K562 (cell line): ENCODE results near the gene MRPL48. TPM values are rescaled to one million over a fixed set of nuclear protein-coding genes. Genes with fewer than 3 reads are reported as not detected.
"Not testable (repeated sequence)": the region's sequence is repeated elsewhere in the genome, so short reads cannot be mapped to it uniquely, and the experiment has no call there.

ENCODE experiments used
- ATAC-seq: fragments of 200-7000 bp; cut with Tn5 transposase; 3 replicates; pipeline ENCODE4 v1.9.1; 2020; ENCODE audit warnings: moderate library complexity
- BruUV-seq: library from RNA; stranded (reverse); fragments of 400-500 nt; replicated peaks from 2 replicates; lab custom pipeline; 2021; lab: Mats Ljungman, UMichigan
- CTCF ChIA-PET: fragments of 300-600 bp; formaldehyde crosslinking; extraction: SDS; loops from one replicate; lab custom pipeline; 2021; ENCODE audit warnings: low intra/inter-chr PET ratio; lab: Yijun Ruan, JAX
- POLR2A ChIA-PET: fragments of 300-600, 350-650 bp; sonication (Branson Sonifier 250); formaldehyde crosslinking; extraction: SDS; loops from one replicate; lab custom pipeline; 2021; ENCODE audit warnings: antibody characterized with exemption, inconsistent platforms; lab: Yijun Ruan, JAX
- DNase-seq, 4 experiments: peaks; one replicate each; pipeline versions ENCODE4 v3.0.0 to v3.0.0-alpha.2; 2011 to 2018; ENCODE audit warnings: low spot score in 3 of 4, mixed read lengths in 3 of 4; ENCODE audit errors: extremely low read depth in 1 of 4
- FAIRE-seq: peaks from 2 replicates; lab custom pipeline; 2011; peaks lifted over from hg19 to GRCh38; lab: Jason Lieb, UNC
- H2AFZ ChIP-seq: 2 replicates; pipeline ENCODE4 v1.6.0; 2011; ENCODE audit warnings: low read depth, low read length, control low read depth, inconsistent platforms
- H3K27ac ChIP-seq: fragments of 200-600 bp; 3 replicates; pipeline ENCODE4 v1.8.0; 2011; ENCODE audit warnings: low read depth, mild to moderate bottlenecking, control low read depth, inconsistent platforms, low read length, moderate library complexity, mixed read lengths; ENCODE audit errors: extremely low read depth
- H3K27me3 ChIP-seq, 2 experiments: fragments of 300-600 bp in 1 of 2; 2 replicates in 1 of 2; 3 replicates in 1 of 2; pipeline versions ENCODE4 v1.6.0 to v1.8.0; 2011; ENCODE audit warnings: inconsistent platforms in 2 of 2, low read length in 2 of 2, mild to moderate bottlenecking in 1 of 2, mixed read lengths in 1 of 2, moderate library complexity in 1 of 2; ENCODE audit not compliant: control insufficient read depth in 2 of 2, insufficient read depth in 2 of 2
- H3K36me3 ChIP-seq: fragments of 300-600 bp; 3 replicates; pipeline ENCODE4 v1.8.0; 2011; ENCODE audit warnings: mild to moderate bottlenecking, low read length, inconsistent platforms; ENCODE audit not compliant: control insufficient read depth, insufficient read depth
- H3K4me1 ChIP-seq, 2 experiments: fragments of 200-600 bp in 1 of 2; replicated peaks in 1 of 2; 2 replicates in 1 of 2; 3 replicates in 1 of 2; pipeline versions ENCODE4 v1.5.1 to v1.8.0; 2011; ENCODE audit warnings: inconsistent platforms in 2 of 2, low read length in 2 of 2, mild to moderate bottlenecking in 1 of 2, mixed read lengths in 1 of 2, moderate library complexity in 1 of 2; ENCODE audit not compliant: control insufficient read depth in 2 of 2, insufficient read depth in 2 of 2
- H3K4me2 ChIP-seq: 2 replicates; pipeline ENCODE4 v1.6.1; 2011; ENCODE audit warnings: low read length, control low read depth, inconsistent platforms, mixed read lengths; ENCODE audit not compliant: insufficient read depth
- H3K4me3 ChIP-seq: fragments of 200-600 bp; sonication (generic), shearing (Covaris generic); 2 replicates; pipeline ENCODE4 v1.5.1; 2016; ENCODE audit warnings: control low read depth, inconsistent platforms
- H3K79me2 ChIP-seq: fragments of 200-600 bp; 3 replicates; pipeline ENCODE4 v1.8.0; 2011; ENCODE audit warnings: low read length, inconsistent platforms; ENCODE audit not compliant: control insufficient read depth, insufficient read depth
- H3K9ac ChIP-seq, 2 experiments: 2 replicates each; pipeline versions ENCODE4 v1.6.0 to v1.6.1; 2011; ENCODE audit warnings: low read depth in 2 of 2, low read length in 2 of 2, control low read depth in 1 of 2, inconsistent platforms in 1 of 2, mild to moderate bottlenecking in 1 of 2, mixed read lengths in 1 of 2; ENCODE audit not compliant: insufficient read depth in 1 of 2
- H3K9me1 ChIP-seq: one replicate; pipeline ENCODE4 v1.6.0; 2011; ENCODE audit warnings: inconsistent platforms, mild to moderate bottlenecking, low read length, moderate library complexity; ENCODE audit not compliant: control insufficient read depth, insufficient read depth
- H3K9me3 ChIP-seq: replicated peaks from 2 replicates; pipeline ENCODE4 v1.5.1; 2011; ENCODE audit warnings: low read depth, low read length, inconsistent platforms; ENCODE audit not compliant: control insufficient read depth, insufficient read depth
- H4K20me1 ChIP-seq: replicated peaks from 2 replicates; pipeline ENCODE4 v1.6.1; 2011; ENCODE audit warnings: low read length, inconsistent platforms, mixed read lengths; ENCODE audit not compliant: control insufficient read depth, insufficient read depth
- ADNP ChIP-seq: fragments of 200-800 bp; sonication (Bioruptor generic); IDR thresholded peaks from 2 replicates; pipeline ENCODE4 v1.6.1; 2016; ENCODE audit warnings: missing genetic modification characterization, missing compliant biosample characterization
- BRD9 ChIP-seq: fragments of 450-650 bp; IDR thresholded peaks from 2 replicates; pipeline ENCODE4 v1.6.1; 2018; ENCODE audit warnings: low read depth; ENCODE audit not compliant: partially characterized antibody
- C11orf30 ChIP-seq: fragments of 450-650 bp; IDR thresholded peaks from 2 replicates; pipeline ENCODE4 v1.6.1; 2016; ENCODE audit warnings: low read depth, mild to moderate bottlenecking
- DPF2 ChIP-seq: fragments of 450-650 bp; IDR thresholded peaks from 2 replicates; pipeline ENCODE4 v1.6.1; 2016
- EP300 ChIP-seq: IDR thresholded peaks from 2 replicates; pipeline ENCODE4 v1.6.1; 2012; ENCODE audit warnings: low read length, improper control_type of control experiment
- ETV1 ChIP-seq: fragments of 450-650 bp; conservative IDR thresholded peaks from 2 replicates; pipeline ENCODE4 v1.6.1; 2016; ENCODE audit warnings: missing genetic modification characterization, control low read depth, low read depth, missing compliant biosample characterization
- FOSL1 ChIP-seq: fragments of 200-800 bp; sonication (Bioruptor generic); conservative IDR thresholded peaks from 2 replicates; pipeline ENCODE4 v1.6.1; 2016; ENCODE audit warnings: missing genetic modification characterization, missing compliant biosample characterization
- KDM1A ChIP-seq, 2 experiments: fragments of 450-650 bp; IDR thresholded peaks; 2 replicates each; pipeline ENCODE4 v1.6.1; 2016; ENCODE audit warnings: mild to moderate bottlenecking in 2 of 2
- MAFF ChIP-seq: IDR thresholded peaks from 2 replicates; pipeline ENCODE4 v1.6.1; 2012; ENCODE audit warnings: low read length, improper control_type of control experiment
- MAFG ChIP-seq: fragments of 450-650 bp; conservative IDR thresholded peaks from 2 replicates; pipeline ENCODE4 v1.6.1; 2016; ENCODE audit warnings: missing genetic modification characterization, missing compliant biosample characterization
- MAFK ChIP-seq: IDR thresholded peaks from 2 replicates; pipeline ENCODE4 v1.6.1; 2011; ENCODE audit warnings: low read length, improper control_type of control experiment
- NR2C2 ChIP-seq, 2 experiments: fragments of 200-800 bp in 1 of 2; sonication (Bioruptor generic) in 1 of 2; sonication (generic) in 1 of 2; formaldehyde crosslinking in 1 of 2; IDR thresholded peaks; 2 replicates each; pipeline versions ENCODE4 v1.6.1 to v1.8.0; 2016 to 2022; ENCODE audit warnings: mild to moderate bottlenecking in 1 of 2, missing compliant biosample characterization in 1 of 2, missing genetic modification characterization in 1 of 2, missing genetic modification reagents in 1 of 2
- SMAD4 ChIP-seq: fragments of 250-450 bp; sonication (Bioruptor Pico); conservative IDR thresholded peaks from 2 replicates; pipeline ENCODE4 v1.8.0; 2021; ENCODE audit warnings: inconsistent platforms, mild to moderate bottlenecking, moderate library complexity
- SMARCA4 ChIP-seq: fragments of 450-650 bp; IDR thresholded peaks from 2 replicates; pipeline ENCODE4 v1.6.1; 2016
- TRIM28 ChIP-seq: fragments of 450-650 bp; IDR thresholded peaks from 2 replicates; pipeline ENCODE4 v1.6.1; 2017
- WGBS: fragments of 100-300 bp; shearing (Covaris generic); methylation state at CpG from one replicate; pipeline ENCODE4 v1.1.6; 2016; ENCODE audit warnings: low coverage, mixed read lengths; ENCODE audit not compliant: insufficient coverage; ENCODE audit errors: missing lambda C conversion rate; 5-methylcytosine and 5-hydroxymethylcytosine counted together
- in situ Hi-C: fragments of 300-500 bp; cut with MboI; formaldehyde crosslinking; loops from 4 replicates; pipeline ENCODE4 v1.15.0; 2018; ENCODE audit warnings: inconsistent platforms, mixed read lengths
- intact Hi-C: fragments of 100-400 bp; cut with micrococcal nuclease; formaldehyde crosslinking; loops from 2 replicates; pipeline ENCODE4 v1.14.2; 2022
- polyA plus RNA-seq, 8 experiments: library from polyadenylated mRNA; depleted of rRNA in 4 of 8; stranded (reverse) in 5 of 8; unstranded in 3 of 8; fragments of >200 nt; fragmentation: Nextera tagmentation in 2 of 8; fragmentation: Illumina TruSeq in 1 of 8; extraction: Ambion mirVana in 2 of 8; extraction: Trizol in 1 of 8; gene quantifications; 2 replicates each; pipeline versions ENCODE4 v1.2.1 to v1.2.3, GENCODE V29; 2011 to 2014; ENCODE audit warnings: inconsistent platforms in 1 of 8, missing spikeins in 1 of 8
- total RNA-seq, 7 experiments: library from RNA; depleted of rRNA in 6 of 7; stranded (reverse); fragments of >200 nt in 6 of 7; fragmentation: Illumina TruSeq in 2 of 7; extraction: Trizol in 2 of 7; gene quantifications; 2 replicates each; pipeline versions ENCODE4 v1.2.1 to v1.2.3, GENCODE V29; 2011 to 2021; ENCODE audit warnings: low replicate concordance in 1 of 7
- TF ChIP-seq, protein P1 (sequence below), 2 experiments: fragments of 450-650 bp; formaldehyde crosslinking in 1 of 2; IDR thresholded peaks; 2 replicates each; pipeline versions ENCODE4 v1.4.0 to v1.6.1; 2014 to 2020; ENCODE audit warnings: mild to moderate bottlenecking in 2 of 2, borderline replicate concordance in 1 of 2, low read depth in 1 of 2

The MRPL48 gene
- total and polyA plus RNA-seq, 9 of the 15 experiments (the other 6 are each of a cell fraction or from before 2014, with no cell fraction given) = 66.0 to 237 (median 104) TPM

DNA sequence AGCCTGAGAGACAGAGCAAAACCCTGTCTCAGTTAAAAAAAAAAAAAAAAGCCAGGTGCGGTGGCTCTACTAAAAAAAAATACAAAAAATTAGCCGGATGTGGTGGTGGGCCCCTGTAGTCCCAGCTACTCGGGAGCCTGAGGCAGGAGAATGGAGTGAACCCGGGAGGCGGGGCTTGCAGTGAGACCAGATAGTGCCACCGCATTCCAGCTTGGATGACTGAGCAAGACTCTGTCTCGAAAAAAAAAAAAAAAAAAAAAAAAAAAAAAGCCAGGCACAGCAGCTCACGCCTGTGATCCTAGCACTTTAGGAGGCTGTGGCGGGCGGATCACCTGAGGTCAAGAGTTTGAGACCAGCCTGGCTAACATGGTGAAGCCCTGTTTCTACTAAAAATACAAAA lies 92.8 kb downstream of the MRPL48 start:
- Histone ChIP-seq H3K4me2 (peak overlapping the region; percentile 40; the same call in 1 of the 2 replicates), H3K79me2 (peaks cover 40% of the 10 kb centered on the region), H3K36me3 (peaks cover 21% of the 10 kb centered on the region), H3K27ac (peak overlapping the region; percentile 68), H3K9ac (peak overlapping the region; percentile 30 to 57; a peak in 2 of 4 replicates)
- in situ Hi-C loops; intact Hi-C loops; H4K20me1 ChIP-seq; H3K27me3 ChIP-seq; H2AFZ ChIP-seq; H3K9me3 ChIP-seq; H3K9me1 ChIP-seq; BruUV-seq; H3K4me1 ChIP-seq; H3K4me3 ChIP-seq; CTCF ChIA-PET; TF ChIP-seq NR2C2 (CRISPR knock-in tag; IDR thresholded peaks at IDR 0.05): not testable (repeated sequence)
- ATAC-seq (peak; percentile 49), FAIRE-seq (peak; percentile 73), DNase-seq (peak in 1 of 4 experiments; percentile 85)
- WGBS = 5% methylated on average over 9 of the region's 10 CpGs
- POLR2A ChIA-PET = interaction anchor here (0.6 to 2.2 kb wide), 5 partner anchors 10 to 466 kb away, joined by 3 to 5 read pairs (median 3); no protein-coding TSS in a partner anchor
- TF ChIP-seq SMAD4 (CRISPR knock-in tag) (0 out of 2 replicates have a peak, but pooled peaks have one; percentile 12), BRD9 (peak; percentile 42), NR2C2 (tag; IDR thresholded peaks at IDR 0.05) (0 out of 2 replicates have a peak, but pooled peaks have one; percentile 24), FOSL1 (tag) (0 out of 2 replicates have a peak, but pooled peaks have one; percentile 21), C11orf30 (peak; percentile 81), SMARCA4 (peak; percentile 75), ADNP (peak; percentile 68; the same call in 1 of the 2 replicates), DPF2 (peak; percentile 67), MAFG (peak; percentile 70), ETV1 (tag) (0 out of 2 replicates have a peak, but pooled peaks have one; percentile 11), MAFF (peak; percentile 47; the same call in 1 of the 2 replicates), EP300 (peak; percentile 30; the same call in 1 of the 2 replicates), MAFK (peak; percentile 32; the same call in 1 of the 2 replicates), TRIM28 (peak; percentile 75; the same call in 1 of the 2 replicates), KDM1A (IDR thresholded peaks at IDR 0.05) (0 out of 4 replicates have a peak, but pooled peaks of 1 of the 2 experiments have one; percentile 12)
- TF ChIP-seq, protein P1, sequence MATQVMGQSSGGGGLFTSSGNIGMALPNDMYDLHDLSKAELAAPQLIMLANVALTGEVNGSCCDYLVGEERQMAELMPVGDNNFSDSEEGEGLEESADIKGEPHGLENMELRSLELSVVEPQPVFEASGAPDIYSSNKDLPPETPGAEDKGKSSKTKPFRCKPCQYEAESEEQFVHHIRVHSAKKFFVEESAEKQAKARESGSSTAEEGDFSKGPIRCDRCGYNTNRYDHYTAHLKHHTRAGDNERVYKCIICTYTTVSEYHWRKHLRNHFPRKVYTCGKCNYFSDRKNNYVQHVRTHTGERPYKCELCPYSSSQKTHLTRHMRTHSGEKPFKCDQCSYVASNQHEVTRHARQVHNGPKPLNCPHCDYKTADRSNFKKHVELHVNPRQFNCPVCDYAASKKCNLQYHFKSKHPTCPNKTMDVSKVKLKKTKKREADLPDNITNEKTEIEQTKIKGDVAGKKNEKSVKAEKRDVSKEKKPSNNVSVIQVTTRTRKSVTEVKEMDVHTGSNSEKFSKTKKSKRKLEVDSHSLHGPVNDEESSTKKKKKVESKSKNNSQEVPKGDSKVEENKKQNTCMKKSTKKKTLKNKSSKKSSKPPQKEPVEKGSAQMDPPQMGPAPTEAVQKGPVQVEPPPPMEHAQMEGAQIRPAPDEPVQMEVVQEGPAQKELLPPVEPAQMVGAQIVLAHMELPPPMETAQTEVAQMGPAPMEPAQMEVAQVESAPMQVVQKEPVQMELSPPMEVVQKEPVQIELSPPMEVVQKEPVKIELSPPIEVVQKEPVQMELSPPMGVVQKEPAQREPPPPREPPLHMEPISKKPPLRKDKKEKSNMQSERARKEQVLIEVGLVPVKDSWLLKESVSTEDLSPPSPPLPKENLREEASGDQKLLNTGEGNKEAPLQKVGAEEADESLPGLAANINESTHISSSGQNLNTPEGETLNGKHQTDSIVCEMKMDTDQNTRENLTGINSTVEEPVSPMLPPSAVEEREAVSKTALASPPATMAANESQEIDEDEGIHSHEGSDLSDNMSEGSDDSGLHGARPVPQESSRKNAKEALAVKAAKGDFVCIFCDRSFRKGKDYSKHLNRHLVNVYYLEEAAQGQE (IDR thresholded peaks at IDR 0.05; ENCODE audit: borderline replicate concordance) = peak; percentile 97
- TF ChIP-seq, protein P1 (CRISPR knock-in tag; IDR thresholded peaks at IDR 0.05; ENCODE audit: low read depth) = not testable (repeated sequence)
